Activated CD8-positive, alpha-beta memory T cell treated with anti-CD3 and anti-CD28 coated beads for 24 hours (primary cell): Measurements from ENCODE around the gene ARNT2.
"Not testable (repeated sequence)": the region's sequence is repeated elsewhere in the genome, so short reads cannot be mapped to it uniquely, and the experiment has no call there.

Experiments
- DNase-seq: peaks from one replicate; pipeline ENCODE4 v3.0.0-alpha.2; 2020

ARNT2 gene

DNA sequence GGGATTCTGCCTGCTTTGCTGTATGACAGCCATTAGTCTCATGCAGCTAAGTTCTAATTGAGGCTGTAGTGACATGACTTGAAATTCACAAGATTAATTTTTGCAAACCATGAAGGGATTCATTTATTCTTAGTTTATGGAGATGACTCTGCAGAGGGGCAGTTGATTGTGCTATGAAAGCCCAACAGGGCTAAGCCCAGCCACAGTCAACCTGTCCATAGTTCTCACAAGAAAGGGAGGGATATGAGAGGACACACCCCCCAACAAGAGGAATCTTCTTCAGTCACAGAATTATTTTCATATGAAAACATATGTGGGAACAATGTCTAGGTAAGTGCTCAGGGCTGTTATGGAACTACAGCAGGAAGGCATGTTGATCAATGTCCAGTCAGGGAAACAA, 229.0 kb downstream of the ARNT2 start:
- DNase-seq = no peak

DNA sequence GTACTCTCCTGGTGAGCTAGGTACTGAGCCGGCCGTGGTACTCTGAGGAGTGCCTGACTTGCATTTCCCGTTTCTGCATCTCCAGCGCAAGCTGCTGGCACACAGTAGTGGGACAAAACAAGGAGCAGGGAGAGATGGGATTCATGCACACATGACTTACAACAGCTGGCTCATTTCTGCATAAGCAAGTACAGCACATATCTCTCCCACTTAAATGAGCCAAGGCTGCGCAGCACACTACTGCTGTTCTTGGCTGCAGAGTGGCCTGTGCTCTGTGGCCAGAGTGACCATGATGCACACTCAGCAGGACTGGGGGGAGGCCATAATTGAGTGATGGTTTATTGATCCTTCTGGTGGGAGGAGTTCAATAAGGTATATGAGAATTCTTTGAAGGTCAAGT, 231.8 kb downstream of the ARNT2 start:
- no peak for DNase-seq

DNA sequence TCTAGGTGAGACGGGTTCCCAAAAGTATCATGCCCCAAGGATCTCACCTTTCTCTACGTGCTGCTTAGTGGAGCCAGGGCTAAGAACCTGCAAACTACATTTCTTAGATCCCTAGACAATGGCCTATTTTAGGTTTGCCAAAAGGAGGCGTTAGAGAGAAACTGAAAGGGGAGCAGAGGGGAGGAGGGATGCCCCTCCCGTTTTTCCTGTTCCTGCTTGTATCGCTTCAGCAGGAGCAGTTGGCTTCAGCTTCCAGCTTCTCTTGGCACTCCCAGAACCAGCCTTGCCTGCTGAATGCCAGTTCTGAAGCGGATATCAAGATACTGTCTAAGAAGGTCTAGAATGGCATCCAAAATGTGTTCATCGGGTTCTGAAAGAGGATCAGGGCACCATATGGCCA, 232.5 kb downstream of the ARNT2 start:
- DNase-seq = no peak

DNA sequence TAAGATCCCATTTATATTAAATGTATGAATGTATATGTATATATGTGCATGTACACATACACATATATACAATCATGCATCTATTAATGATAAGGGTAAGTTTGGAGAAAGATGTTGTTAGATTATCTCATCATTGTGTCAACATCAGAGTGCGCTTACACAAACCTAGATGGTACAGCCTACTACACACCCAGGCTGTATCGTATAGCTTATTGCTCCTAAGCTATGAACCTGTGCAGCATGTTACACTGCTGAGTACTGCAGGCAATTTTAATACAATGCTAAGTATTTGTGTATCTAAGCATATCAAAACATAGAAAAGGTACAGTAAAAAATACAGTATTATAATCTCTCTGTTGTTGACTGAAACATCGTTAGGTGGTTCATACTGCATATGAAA, 233.6 kb downstream of the ARNT2 start:
- DNase-seq = no peak

DNA sequence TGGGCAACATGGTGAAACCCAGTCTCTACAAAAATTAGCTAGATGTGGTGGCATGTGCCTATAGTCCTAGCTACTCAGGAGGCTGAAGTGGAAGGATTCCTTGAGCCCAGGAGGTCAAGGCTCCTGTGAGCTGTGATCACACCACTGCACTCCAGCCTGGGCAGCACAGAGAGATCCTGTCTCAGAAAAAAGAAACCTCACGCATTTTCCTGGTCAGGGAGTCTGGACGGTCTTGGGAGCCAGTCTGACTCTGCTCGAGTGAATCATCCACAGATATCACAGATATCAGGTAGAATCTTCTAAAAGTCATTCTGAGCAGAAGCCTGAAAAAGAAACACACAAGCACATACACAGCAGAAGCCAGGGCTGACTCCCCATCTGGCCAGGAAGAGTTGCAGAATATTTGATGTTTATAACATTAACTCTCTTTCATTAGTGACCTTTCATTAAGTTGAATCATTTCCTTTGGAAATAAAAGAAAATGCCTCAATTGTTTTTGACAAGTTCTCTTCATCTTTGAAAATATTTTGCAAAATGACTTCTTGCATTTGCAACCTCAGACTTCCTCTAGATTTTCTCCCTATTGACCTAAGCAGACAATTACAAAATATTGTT, 234.5 kb downstream of the ARNT2 start:
- DNase-seq = no peak

DNA sequence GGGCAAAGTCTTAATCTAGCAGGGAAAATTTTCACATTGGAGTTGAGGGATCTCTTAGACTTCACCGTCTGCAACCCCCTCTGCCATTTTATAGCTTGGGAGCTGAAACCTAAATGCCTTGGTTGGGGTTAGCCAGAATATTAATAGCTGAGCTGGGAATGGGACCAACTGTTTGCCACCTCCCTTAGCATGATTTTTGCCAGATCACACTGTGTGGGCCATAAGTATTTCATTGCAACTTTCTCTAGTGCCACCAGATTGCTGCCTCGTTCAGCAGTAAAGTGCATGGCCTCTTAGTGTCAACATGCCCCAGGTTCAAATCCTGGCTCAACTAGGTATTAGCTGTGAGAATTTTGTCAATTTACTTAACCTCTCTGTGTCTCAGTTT, 235.0 kb downstream of the ARNT2 start:
- no peak for DNase-seq

DNA sequence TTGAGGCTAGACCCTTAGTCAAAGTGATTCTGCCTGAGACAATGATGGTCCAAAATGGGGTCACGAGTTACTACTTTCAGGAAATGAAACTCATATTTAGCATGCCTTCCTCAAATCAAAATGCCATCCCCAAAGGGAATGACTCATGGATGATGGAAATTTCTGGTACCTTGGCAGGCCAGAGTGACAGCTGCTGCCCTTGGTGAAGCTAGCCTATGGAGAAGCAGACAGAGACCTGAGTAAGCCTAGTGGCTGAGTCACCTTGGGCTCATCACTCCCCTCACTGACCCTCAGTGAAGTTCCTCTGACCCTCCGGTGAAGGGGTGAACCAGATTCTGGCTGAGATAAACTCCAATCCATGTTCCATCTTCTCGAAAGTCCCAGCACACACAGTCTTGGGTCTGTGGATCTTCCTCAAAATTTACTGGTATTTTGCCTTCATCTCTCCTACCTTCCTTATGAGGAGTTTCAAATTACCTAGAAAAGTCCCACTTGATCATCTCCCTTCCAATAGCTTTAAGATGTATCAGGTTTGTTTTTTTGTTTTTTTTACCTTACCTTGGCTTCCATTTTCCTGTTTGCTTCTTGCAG, 236.4 kb downstream of the ARNT2 start:
- DNase-seq = no peak

DNA sequence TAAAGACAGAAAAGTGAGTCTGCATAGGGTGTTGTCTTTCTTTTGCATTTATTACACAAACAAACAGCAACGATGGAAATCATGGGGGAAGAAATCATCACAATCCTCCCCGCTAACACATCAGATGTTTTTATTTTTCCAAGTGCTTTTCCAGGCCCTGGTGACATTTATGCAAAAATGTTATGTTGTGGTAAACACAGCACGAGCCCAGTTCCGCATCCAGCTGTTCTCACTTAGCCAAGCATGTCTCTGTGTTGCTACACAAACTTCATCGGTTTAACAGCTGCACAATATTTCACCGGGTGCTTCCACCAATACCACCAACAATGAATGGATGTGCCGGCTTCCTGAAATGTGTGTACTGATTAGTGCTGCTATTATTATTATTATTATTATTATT, 237.2 kb downstream of the ARNT2 start:
- no peak for DNase-seq

DNA sequence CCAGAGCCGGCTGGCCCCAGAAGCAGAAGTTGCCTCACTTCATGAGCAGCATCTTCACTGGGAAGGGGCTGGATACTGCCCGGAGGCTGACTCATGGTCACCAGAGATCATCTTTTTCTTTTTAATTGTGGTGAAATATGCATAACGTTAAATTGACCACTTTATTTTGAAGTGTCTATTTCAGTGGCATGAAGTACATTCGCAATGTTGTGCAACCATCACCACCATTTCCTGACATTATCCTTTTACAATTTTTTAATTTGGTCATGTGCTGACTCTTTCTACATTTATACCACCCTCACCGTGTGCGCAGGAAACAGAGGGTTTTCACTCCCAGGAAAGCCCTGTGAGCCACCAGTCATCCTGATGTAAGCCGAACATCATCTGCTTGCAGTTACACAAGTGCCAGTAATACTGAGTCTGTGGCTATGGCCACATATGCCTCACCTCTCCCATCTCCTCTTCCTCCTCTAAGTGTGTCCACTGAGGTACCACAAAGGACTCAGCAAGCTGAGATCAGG, 239.3 kb downstream of the ARNT2 start:
- no peak for DNase-seq

DNA sequence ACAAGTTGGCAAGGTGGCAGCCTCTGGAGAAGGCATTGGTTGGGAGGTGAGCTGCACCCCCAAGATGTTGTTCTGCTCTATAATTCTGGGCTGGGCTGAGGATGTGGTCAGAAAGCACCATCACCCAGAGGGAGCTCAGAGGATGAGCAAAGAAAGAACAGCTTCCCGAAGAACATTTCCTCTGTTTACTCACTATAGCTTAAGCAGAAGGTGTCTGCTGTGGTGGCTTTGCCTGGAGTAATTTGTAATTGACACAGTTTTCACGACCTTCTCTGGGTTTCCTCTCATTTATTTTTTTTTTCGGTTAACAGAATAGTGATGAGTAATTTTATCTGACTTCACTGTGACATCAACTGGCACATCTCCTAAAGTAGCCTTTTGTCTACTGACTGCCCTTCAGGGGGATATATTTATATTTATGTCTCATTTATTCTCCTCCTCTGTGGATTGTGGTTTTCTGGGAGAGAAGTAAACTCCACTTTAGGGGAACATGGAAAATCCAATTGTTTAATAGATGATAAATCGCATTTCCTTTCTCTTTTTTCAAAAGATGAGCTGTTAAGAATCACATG, 241.4 kb downstream of the ARNT2 start:
- DNase-seq = no peak

DNA sequence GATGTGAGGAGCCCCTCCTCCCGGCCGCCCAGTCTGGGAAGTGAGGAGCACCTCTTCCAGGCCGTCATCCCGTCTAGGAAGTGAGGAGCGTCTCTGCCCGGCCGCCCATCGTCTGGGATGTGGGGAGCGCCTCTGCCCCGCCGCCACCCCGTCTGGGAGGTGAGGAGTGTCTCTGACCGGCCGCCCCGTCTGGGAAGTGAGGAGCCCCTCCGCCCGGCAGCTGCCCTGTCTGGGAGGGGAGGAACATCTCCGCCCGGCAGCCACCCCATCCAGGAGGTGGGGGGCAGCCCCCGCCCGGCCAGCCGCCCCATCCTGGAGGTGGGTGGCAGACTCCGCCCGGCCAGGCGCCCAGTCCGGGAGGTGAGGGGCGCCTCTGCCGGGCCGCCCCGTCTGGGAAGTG, 243.2 kb downstream of the ARNT2 start:
- DNase-seq = not testable (repeated sequence)
